Keratinocyte (primary cell): ENCODE measurements around the gene NEDD8.

Experiments used
- EZH2 ChIP-seq: IDR thresholded peaks from one replicate; pipeline ENCODE4 v1.6.1; 2012; ENCODE audit warnings: inconsistent platforms, mild to moderate bottlenecking, low read length, moderate library complexity
- TF ChIP-seq, protein P1 (sequence below), 3 experiments: IDR thresholded peaks in 1 of 3; conservative IDR thresholded peaks in 1 of 3; optimal IDR thresholded peaks in 1 of 3; 2 replicates in 2 of 3; 3 replicates in 1 of 3; pipeline versions ENCODE3 to v1.5.1; 2011; ENCODE audit warnings: low read length in 3 of 3, mild to moderate bottlenecking in 3 of 3, moderate library complexity in 2 of 3, control low read depth in 1 of 3, inconsistent platforms in 1 of 3; ENCODE audit not compliant: insufficient read depth in 2 of 3; ENCODE audit errors: extremely low read depth in 1 of 3

DNA sequence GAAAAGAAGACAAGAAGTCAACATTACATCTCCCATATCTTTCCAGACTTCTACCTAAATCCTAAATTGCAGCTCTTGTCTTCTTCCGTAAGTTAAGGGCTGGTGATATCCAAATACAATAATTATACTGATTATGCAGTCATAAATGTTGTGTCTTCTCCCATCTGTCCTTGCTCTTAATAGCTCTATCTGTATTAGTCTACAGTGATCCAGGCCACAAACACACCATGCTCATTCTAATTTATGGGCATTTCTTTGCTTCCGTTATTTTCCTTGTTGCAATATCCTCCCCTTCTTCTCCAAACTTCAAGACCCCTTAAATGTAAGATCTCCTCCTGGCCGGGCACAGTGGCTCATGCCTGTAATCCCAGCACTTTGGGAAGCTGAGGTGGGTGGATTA, 12.6 kb downstream of the NEDD8 start:
- TF ChIP-seq, protein P1, sequence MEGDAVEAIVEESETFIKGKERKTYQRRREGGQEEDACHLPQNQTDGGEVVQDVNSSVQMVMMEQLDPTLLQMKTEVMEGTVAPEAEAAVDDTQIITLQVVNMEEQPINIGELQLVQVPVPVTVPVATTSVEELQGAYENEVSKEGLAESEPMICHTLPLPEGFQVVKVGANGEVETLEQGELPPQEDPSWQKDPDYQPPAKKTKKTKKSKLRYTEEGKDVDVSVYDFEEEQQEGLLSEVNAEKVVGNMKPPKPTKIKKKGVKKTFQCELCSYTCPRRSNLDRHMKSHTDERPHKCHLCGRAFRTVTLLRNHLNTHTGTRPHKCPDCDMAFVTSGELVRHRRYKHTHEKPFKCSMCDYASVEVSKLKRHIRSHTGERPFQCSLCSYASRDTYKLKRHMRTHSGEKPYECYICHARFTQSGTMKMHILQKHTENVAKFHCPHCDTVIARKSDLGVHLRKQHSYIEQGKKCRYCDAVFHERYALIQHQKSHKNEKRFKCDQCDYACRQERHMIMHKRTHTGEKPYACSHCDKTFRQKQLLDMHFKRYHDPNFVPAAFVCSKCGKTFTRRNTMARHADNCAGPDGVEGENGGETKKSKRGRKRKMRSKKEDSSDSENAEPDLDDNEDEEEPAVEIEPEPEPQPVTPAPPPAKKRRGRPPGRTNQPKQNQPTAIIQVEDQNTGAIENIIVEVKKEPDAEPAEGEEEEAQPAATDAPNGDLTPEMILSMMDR (optimal IDR thresholded peaks at IDR 0.05 in 1 of 3, IDR thresholded peaks at IDR 0.05 in 1 of 3, conservative IDR thresholded peaks at IDR 0.05 in 1 of 3; ENCODE audit: extremely low read depth in 1 of 3, insufficient read depth in 2 of 3, low read length in 3 of 3): no peak
- TF ChIP-seq EZH2: no peak
